ENCODE results near the gene WASF3. TPM values are rescaled to one million over a fixed set of nuclear protein-coding genes. Genes with fewer than 3 reads are reported as not detected.

The WASF3 gene
- total and polyA plus RNA-seq, 2 of the 13 experiments (the other 11 are each of a cell fraction or from before 2014, with no cell fraction given) = 10.4 to 17.2 TPM

- Histone ChIP-seq H3K9me3 (ENCODE audit: low read length) (no peaks in the 10 kb centered on the region), H4K20me1 (ENCODE audit: insufficient read depth, low read length) (no peaks in the 10 kb centered on the region; the same call in 1 of the 2 replicates), H2AFZ (ENCODE audit: low read length) (no peak overlapping the region), H3K4me2 (ENCODE audit: low read depth, low read length) (no peak overlapping the region), H3K4me3 (replicated peaks in 1 of 3; ENCODE audit: insufficient read depth in 1 of 3, low read depth in 2 of 3, low read length in 3 of 3) (no peak overlapping the region), H3K9ac (ENCODE audit: insufficient read depth, low read depth, low read length) (no peak overlapping the region), H3K36me3 (replicated peaks in 1 of 2; ENCODE audit: control insufficient read depth in 1 of 2, insufficient read depth in 2 of 2, low read length in 2 of 2) (no peaks in the 10 kb centered on the region), H3K4me1 (ENCODE audit: insufficient read depth, low read length) (peaks cover 26% of the 10 kb centered on the region), H3K27ac (ENCODE audit: extremely low read length, insufficient read depth, low read length) (no peak overlapping the region), H3K27me3 (ENCODE audit: control insufficient read depth in 1 of 2, insufficient read depth in 2 of 2, low read length in 2 of 2) (no peaks in the 10 kb centered on the region), H3K79me2 (ENCODE audit: insufficient read depth, low read length) (peaks cover 46% of the 10 kb centered on the region)
- BruUV-seq (replicated peaks) = no TSS peak
- ChIA-PET POLR2A (no interaction called here), CTCF (ENCODE audit: low intra/inter-chr PET ratio, low total read pairs) (no interaction called here)
- FAIRE-seq (no peak), DNase-seq (ENCODE audit: low spot score) (no peak), ATAC-seq (no peak; the same call in 2 of the 3 replicates)
- intact Hi-C loops (cut with micrococcal nuclease; ENCODE audit: unreplicated experiment) = no loop called here
- in situ Hi-C loops (cut with HindIII; ENCODE audit: extremely low pct_ligation_motif_present, low pct_unique_long_range_greater_than_20kb) = no loop called here
- TF ChIP-seq ZNF253 (CRISPR knock-in tag; IDR thresholded peaks at IDR 0.05; ENCODE audit: borderline replicate concordance) (no peak), TRAFD1 (CRISPR knock-in tag; IDR thresholded peaks at IDR 0.05; ENCODE audit: borderline replicate concordance) (no peak), MXI1 (IDR thresholded peaks at IDR 0.05; ENCODE audit: borderline replicate concordance, low read depth, low read length) (no peak), PTBP1 (IDR thresholded peaks at IDR 0.05; ENCODE audit: low read depth, low read length, poor library complexity, severe bottlenecking) (no peak), SKI (IDR thresholded peaks at IDR 0.05; ENCODE audit: partially characterized antibody) (no peak), NFAT5 (CRISPR knock-in tag; IDR thresholded peaks at IDR 0.05) (no peak), ZGPAT (CRISPR knock-in tag; IDR thresholded peaks at IDR 0.05) (no peak), MEF2D (CRISPR knock-in tag; IDR thresholded peaks at IDR 0.05) (no peak)
- 36% methylated on average over 3 of the region's 3 CpGs for WGBS (ENCODE audit: low lambda C conversion rate)
Measured at GRCh38 chr13:26604784-26605545, 47.5 kb downstream of the WASF3 start.

Measured in HepG2 (cell line).